ENCODE measurements around the gene ADAT1. TPM values are rescaled to one million over a fixed set of nuclear protein-coding genes. Genes with fewer than 3 reads are reported as not detected.

The ADAT1 gene
- total RNA-seq, 1 experiment from 2014 or later, result 71.3 TPM

DNA sequence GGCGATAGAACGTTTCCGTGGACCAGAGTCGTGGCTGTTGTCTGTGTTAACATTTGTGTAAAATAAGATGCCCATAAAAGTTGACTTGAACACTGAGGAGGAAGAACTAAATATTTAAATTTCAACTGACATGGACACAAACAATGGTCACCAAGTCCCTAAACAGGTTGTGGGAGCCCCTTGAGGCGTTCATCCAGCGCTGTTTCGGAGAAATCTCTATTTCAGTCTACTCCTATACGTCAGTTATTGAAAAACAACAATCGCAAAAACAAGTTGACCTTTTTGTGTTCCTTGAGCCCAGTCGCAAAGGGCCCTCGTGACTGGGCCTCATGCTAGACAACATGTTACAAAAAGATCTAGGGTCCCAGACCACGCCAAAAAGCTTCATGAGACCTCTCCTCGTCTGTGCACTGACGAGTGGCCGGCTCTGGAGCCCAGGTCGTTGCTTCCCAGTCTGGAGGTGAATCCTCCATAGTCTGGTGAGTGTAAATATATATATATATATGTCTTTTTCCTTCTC, 66.6 kb downstream of the ADAT1 start:
- POLR2A ChIA-PET, result interaction anchor here (0.8 to 1.2 kb wide), 2 partner anchors 8 to 10 kb away, joined by 3 to 5 read pairs; partner anchors contain the start of gene GABARAPL2
- Histone ChIP-seq H3K9me3 (no peaks in the 10 kb centered on the region), H3K27me3 (replicated peaks; ENCODE audit: control insufficient read depth, insufficient read depth, low read length) (no peaks in the 10 kb centered on the region), H3K4me3 (ENCODE audit: low read depth, low read length) (peak overlapping the region; percentile 76), H3K4me1 (no peaks in the 10 kb centered on the region), H3K36me3 (ENCODE audit: control insufficient read depth, insufficient read depth, low read length) (no peaks in the 10 kb centered on the region)
- Mint-ChIP-seq H3K36me3 (ENCODE audit: insufficient read depth, unreplicated experiment) (peaks cover 6% of the 10 kb centered on the region), H3K9me3 (ENCODE audit: unreplicated experiment) (no peaks in the 10 kb centered on the region), H3K27ac (ENCODE audit: unreplicated experiment) (peak overlapping the region; percentile 98), H3K4me1 (ENCODE audit: low read depth, unreplicated experiment) (peaks cover 6% of the 10 kb centered on the region), H3K4me3 (ENCODE audit: unreplicated experiment) (peak overlapping the region; percentile 98), H3K27me3 (ENCODE audit: insufficient read depth, unreplicated experiment) (no peaks in the 10 kb centered on the region)
- no peak for DNase-seq
- TF ChIP-seq, protein P1, sequence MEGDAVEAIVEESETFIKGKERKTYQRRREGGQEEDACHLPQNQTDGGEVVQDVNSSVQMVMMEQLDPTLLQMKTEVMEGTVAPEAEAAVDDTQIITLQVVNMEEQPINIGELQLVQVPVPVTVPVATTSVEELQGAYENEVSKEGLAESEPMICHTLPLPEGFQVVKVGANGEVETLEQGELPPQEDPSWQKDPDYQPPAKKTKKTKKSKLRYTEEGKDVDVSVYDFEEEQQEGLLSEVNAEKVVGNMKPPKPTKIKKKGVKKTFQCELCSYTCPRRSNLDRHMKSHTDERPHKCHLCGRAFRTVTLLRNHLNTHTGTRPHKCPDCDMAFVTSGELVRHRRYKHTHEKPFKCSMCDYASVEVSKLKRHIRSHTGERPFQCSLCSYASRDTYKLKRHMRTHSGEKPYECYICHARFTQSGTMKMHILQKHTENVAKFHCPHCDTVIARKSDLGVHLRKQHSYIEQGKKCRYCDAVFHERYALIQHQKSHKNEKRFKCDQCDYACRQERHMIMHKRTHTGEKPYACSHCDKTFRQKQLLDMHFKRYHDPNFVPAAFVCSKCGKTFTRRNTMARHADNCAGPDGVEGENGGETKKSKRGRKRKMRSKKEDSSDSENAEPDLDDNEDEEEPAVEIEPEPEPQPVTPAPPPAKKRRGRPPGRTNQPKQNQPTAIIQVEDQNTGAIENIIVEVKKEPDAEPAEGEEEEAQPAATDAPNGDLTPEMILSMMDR (IDR thresholded peaks at IDR 0.05; ENCODE audit: insufficient read depth in 1 of 2, low read depth in 1 of 2, low read length in 1 of 2, severe bottlenecking in 1 of 2, unreplicated experiment in 1 of 2), result no peak
- CTCF ChIA-PET, result interaction anchor here (0.7 to 2.7 kb wide), 3 partner anchors 39 to 123 kb away, joined by 3 to 21 read pairs (median 4); partner anchors contain the start of genes CFDP1 and CHST6
- no TSS peak for BruUV-seq (replicated peaks)
- intact Hi-C loops (cut with micrococcal nuclease; ENCODE audit: unreplicated experiment), result loop anchor here (1.0 to 2.0 kb wide), 3 partner anchors 10 to 90 kb away; partner anchors contain the start of genes GABARAPL2, KARS1 and TERF2IP

DNA sequence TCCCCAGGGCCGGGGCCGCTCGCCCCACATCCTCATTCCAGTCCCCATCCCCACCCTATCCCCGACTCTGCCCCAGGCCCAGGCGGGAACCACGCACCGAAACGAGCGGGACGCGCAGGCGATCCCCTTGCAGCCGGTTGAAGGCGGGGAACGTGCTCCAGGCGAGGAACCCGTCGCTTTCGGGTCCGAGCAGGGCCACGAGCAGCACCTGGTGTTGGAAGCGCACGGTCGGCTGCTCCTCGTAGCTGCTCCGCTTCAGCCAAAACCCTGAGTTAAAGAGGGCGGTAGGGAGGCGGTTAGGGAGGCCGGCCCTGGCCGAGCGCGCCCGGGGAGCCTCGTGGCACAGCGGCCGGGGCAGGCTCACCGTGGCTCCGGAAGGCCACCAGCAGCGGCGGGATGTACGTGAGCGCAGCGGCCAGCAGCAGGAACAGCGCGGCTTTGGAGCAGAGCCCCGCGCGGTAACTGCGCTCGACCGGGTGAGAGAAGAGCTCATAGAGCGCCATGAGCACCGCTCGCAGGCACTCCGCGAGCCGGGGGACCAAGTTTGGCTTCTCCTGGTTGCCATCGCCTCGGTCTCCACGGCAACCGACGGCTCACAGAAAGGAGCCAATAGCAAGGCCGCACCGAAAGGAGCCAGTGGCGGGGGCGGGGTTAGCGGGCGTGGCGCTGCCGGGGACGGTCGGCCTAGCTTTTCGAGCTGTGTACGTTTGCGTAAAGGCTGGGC, 67.2 kb downstream of the ADAT1 start, which contains the start of gene TMEM231:
Gene TMEM231 (minus strand): TSS at position 546 of the 724 bp plus-strand sequence. CDS start 43 bp downstream, at position 503.
- Histone ChIP-seq H3K27me3 (replicated peaks; ENCODE audit: control insufficient read depth, insufficient read depth, low read length) (no peaks in the 10 kb centered on the region), H3K4me1 (no peaks in the 10 kb centered on the region), H3K36me3 (ENCODE audit: control insufficient read depth, insufficient read depth, low read length) (no peaks in the 10 kb centered on the region), H3K9me3 (no peaks in the 10 kb centered on the region), H3K4me3 (ENCODE audit: low read depth, low read length) (peak within 1 kb of the TSS; percentile 76)
- no peaks in the 10 kb centered on the region for H3K27me3 Mint-ChIP-seq (ENCODE audit: insufficient read depth, unreplicated experiment)
- ChIA-PET CTCF (interaction anchor here (0.7 to 2.7 kb wide), 3 partner anchors 39 to 122 kb away, joined by 3 to 21 read pairs (median 4); partner anchors contain the start of genes CFDP1 and CHST6), POLR2A (interaction anchor here (0.5 to 1.2 kb wide), 4 partner anchors 9 to 391 kb away, joined by 3 to 6 read pairs (median 4); partner anchors contain the start of gene GABARAPL2)
- peaks cover 6% of the 10 kb centered on the region for H3K36me3 Mint-ChIP-seq (ENCODE audit: insufficient read depth, unreplicated experiment)
- intact Hi-C loops (cut with micrococcal nuclease; ENCODE audit: unreplicated experiment), result loop anchor here (1.0 to 2.0 kb wide), 4 partner anchors 10 to 91 kb away; partner anchors contain the start of genes GABARAPL2, KARS1 and TERF2IP
- TF ChIP-seq, protein P1 (IDR thresholded peaks at IDR 0.05; ENCODE audit: insufficient read depth in 1 of 2, low read depth in 1 of 2, low read length in 1 of 2, severe bottlenecking in 1 of 2, unreplicated experiment in 1 of 2), result no peak
- peak within 1 kb of the TSS; percentile 98 for H3K4me3 Mint-ChIP-seq (ENCODE audit: unreplicated experiment)
- peaks cover 6% of the 10 kb centered on the region for H3K4me1 Mint-ChIP-seq (ENCODE audit: low read depth, unreplicated experiment)
- DNase-seq, result peak; percentile 95 to 96
- no peaks in the 10 kb centered on the region for H3K9me3 Mint-ChIP-seq (ENCODE audit: unreplicated experiment)
- no TSS peak for BruUV-seq (replicated peaks)
- peak within 1 kb of the TSS; percentile 98 for H3K27ac Mint-ChIP-seq (ENCODE audit: unreplicated experiment)

DNA sequence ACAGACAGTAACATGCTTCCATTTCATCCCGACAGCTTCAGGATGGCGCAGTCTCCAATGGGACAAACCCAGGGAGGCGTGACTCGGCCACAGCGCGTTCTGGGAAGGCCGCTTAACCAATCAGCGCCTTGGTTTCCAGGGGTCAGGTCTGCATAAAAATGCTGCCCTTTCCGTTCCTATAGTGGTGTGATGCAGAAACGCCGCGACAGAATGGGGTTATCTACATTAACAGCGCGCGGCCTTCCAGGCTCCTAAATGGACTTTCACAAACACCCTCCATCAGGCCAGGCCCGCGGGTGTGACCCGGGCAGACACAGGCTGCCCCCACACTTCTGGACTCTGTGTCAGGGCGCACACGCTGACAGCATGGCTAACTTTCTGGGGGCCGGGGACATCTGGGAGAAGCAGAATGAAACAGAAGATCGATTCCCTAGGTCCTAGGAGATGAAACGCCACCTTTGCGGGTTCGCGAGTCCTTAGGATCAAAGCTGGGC, 67.8 kb downstream of the ADAT1 start:
- Mint-ChIP-seq H3K4me3 (ENCODE audit: unreplicated experiment) (peak overlapping the region; percentile 98), H3K9me3 (ENCODE audit: unreplicated experiment) (no peaks in the 10 kb centered on the region), H3K4me1 (ENCODE audit: low read depth, unreplicated experiment) (peaks cover 6% of the 10 kb centered on the region), H3K27me3 (ENCODE audit: insufficient read depth, unreplicated experiment) (no peaks in the 10 kb centered on the region), H3K27ac (ENCODE audit: unreplicated experiment) (peak overlapping the region; percentile 98), H3K36me3 (ENCODE audit: insufficient read depth, unreplicated experiment) (peaks cover 6% of the 10 kb centered on the region)
- ChIA-PET POLR2A (interaction anchor here (0.5 to 1.2 kb wide), 4 partner anchors 10 to 391 kb away, joined by 3 to 6 read pairs (median 4); partner anchors contain the start of gene ADAT1), CTCF (interaction anchor here (0.7 to 2.7 kb wide), 2 partner anchors 10 to 38 kb away, joined by 3 to 21 read pairs; no protein-coding TSS in a partner anchor)
- intact Hi-C loops (cut with micrococcal nuclease; ENCODE audit: unreplicated experiment), result loop anchor here (1.0 kb wide), 1 partner anchor 34 kb away; no protein-coding TSS in a partner anchor
- Histone ChIP-seq H3K36me3 (ENCODE audit: control insufficient read depth, insufficient read depth, low read length) (no peaks in the 10 kb centered on the region), H3K27me3 (replicated peaks; ENCODE audit: control insufficient read depth, insufficient read depth, low read length) (no peaks in the 10 kb centered on the region), H3K4me3 (ENCODE audit: low read depth, low read length) (peak overlapping the region; percentile 76), H3K9me3 (no peaks in the 10 kb centered on the region), H3K4me1 (no peaks in the 10 kb centered on the region)
- TF ChIP-seq, protein P1 (IDR thresholded peaks at IDR 0.05; ENCODE audit: insufficient read depth in 1 of 2, low read depth in 1 of 2, low read length in 1 of 2, severe bottlenecking in 1 of 2, unreplicated experiment in 1 of 2), result no peak
- BruUV-seq (replicated peaks), result TSS peak; percentile 36
- peak; percentile 94 to 95 for DNase-seq
